ENCODE measurements around the gene GYS2.

GYS2 gene

DNA sequence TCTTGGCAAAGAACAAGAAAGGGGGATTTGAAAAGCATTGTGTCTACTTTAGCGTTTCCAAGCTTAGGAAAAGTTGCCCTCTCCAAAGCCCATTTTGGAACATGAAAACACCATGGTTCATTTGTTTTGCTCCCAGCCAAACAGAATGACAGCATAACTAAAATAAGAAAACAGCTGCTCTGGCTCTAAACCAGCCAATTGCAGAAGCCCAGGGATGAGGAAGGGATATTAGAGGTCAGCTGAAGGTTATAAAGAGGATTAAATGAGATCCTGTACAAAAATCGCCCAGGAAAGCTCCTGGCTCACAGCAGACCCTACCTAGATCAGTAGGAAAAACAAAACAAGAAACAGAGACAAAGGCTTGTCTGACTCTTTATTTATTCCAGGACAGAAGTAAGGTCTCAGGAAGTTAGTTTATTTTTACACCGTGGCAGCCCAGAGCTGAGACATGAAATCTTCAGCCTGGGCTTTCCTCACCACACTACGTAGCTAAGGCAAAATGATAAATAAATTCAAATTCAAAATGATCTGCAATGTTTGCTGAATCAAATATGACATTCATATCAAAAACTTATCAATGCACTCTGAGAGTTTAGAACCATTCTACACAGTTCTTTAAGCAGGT lies 52.7 kb downstream of the GYS2 start:
- no peak for DNase-seq

DNA sequence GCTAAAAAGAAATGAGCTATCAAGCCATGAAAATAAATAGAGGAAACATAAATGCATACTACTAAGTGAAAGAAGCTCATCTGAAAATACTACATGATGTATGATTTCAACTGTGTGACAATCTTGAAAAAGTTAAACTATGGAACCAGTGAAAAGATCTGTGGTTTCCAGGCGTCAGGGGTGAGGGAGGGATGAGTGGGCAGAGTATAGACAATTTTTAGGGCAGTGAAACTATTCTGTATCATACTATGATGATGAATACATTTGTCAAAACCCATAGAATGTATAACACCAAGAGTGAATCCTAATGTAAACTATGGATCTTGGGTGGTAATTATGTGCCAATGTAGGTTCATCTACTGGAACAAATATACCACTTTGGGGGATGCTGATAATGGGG lies 57.2 kb downstream of the GYS2 start:
- DNase-seq, result no peak

DNA sequence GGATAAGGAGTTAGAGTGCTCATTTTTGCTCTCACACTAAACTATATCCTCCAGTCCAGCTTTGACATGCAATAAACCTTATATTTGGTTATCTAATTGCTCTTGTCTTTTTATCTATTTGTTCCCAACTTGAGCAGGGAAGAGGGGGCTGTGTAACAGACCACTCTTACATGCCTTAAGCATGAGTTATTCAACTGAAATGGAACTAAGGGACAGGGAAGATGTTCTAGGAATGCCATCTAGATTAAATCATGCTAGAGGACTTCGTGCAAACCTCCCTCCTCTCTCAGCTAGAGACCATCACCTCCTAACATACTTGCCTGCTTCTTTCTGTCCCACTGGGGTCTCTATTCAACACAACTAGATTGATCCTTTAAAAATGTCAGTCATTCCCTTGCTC lies 57.9 kb downstream of the GYS2 start:
- DNase-seq, result no peak

DNA sequence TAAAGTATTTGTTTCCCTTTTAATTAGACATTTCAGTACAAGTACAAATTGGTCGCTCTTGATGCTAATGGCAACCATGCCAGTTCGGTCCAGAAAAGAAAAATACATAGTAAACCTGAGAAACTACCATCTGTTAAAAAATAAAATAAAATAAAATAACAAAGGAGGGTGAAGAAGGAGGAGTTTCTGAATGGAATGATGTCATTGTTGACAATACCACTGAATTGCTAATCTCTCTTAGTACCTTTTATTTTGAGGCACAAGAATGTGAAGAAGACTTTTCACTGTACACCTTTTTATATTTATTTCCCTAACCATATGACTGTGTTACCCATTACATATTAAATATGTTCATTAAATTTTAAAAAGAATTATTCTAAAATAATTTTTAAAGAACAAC lies 59.1 kb downstream of the GYS2 start:
- no peak for DNase-seq

DNA sequence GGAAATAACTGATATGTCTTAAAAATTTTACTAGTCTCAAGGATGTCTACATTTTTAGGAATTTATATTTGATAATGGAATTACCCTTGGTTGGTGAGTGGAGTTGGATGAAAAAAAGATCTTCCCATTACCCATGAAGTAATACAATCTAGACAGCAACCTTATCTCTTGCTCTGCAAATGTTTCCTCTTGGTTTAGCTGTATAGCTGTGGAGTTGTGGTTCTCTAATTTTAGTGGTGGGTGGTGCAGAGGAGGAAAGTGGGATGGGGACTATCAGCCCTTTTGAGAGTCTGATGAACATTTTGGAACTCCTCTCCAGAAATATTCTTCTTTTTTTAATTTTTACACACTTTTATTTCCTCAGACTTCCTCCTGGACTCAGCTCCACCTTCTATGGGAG lies 61.5 kb downstream of the GYS2 start:
- DNase-seq, result no peak

DNA sequence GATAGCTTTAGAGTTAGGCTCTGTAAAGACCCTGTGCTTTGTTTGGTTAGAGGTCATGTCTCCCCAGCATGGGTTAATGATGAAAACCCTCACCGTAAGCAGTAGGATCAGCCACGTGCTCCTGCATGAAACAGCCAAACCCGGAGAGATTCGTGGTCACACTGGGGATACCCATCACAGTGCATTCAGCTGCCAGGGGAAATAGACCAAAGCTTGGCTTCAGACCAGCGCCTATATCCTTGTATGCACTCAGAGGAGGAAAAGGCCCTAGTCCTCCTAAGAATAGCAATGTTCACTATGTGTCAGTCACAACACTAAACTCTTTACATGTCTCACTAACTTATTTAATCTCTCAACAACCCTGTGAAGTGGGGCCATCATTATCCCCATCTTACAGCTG lies 62.2 kb downstream of the GYS2 start:
- no peak for DNase-seq

DNA sequence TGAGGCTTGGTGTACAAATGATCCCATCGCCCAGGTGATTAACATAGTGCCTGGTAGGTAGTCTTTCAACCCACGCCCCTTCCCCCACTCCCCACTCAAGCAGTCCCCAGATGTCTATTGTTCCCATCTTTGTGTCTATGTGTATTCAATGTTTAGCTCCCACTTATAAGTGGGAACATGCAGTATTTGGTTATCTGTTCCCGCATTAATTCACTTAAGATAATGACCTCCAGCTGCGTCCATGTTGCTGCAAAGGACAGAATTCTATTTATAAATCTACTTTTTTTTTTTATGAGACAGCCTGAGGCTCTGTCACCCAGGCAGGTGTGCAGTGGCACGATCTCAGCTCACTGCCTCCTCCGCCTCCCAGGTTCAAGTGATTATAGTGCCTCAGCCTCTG lies 62.9 kb downstream of the GYS2 start:
- no peak for DNase-seq

DNA sequence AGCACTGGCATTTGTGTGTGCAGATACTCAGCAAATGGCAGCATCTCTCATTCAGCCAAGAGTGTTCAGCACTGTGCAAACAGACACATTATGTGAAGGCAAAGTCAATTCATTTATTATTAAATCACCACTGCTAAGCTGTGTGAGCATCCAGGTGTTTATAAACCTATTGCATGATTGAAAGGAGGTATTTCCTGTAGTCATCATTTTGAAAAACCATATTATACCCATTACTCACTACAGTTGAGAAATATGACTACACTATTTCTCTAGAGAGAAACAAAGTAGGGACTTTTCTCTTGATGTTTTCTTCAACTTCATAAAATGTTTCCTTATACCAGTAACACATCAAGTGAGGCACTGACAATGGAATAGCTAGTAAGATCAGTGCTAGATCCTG lies 64.8 kb downstream of the GYS2 start:
- no peak for DNase-seq

DNA sequence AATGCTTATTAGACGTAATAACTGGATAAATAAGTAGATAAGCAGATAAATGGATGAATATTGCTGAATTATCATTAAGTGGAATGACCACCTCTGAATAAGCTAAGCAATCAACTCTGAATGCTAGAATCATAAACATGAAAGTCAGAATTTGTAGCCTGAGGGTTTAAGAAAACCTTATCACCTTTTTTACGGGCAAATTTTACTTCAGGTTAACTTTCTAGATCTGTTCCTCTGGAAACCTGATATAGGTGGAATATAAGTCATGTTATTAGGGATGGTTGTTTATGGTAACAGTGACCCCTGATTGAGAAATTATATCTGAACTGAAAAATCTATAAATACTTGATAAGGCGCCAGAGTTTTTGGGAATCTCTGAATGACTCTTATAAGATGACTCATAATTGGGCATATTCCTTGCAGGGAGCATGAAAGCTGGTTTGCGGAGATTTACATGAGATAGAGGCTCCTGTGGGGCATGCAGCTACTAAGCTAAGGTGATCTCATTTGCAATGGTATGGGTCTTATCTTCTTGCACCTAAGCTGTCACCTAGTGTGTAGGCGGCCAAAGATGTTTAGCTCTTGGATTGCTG lies 66.5 kb downstream of the GYS2 start:
- DNase-seq, result no peak

DNA sequence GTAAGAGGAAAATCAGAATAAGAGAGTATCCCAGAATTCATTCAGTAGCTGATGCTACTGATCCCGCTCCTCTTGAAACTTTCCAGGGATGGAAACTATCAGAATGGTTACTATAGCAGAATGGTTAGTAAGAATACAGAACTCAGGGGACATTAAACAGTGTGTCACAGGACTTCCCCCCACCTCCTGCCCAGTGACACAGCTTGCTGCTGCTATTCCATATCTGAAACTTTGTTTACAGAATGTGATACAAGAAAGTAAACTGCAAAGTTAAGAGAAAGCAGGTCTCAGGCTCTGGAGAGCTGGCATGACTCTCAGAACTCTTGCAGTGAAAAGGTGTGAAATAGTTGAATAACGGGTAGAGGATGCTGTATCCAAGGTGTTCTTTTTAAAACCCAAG lies 75.2 kb downstream of the GYS2 start:
- DNase-seq, result no peak

DNA sequence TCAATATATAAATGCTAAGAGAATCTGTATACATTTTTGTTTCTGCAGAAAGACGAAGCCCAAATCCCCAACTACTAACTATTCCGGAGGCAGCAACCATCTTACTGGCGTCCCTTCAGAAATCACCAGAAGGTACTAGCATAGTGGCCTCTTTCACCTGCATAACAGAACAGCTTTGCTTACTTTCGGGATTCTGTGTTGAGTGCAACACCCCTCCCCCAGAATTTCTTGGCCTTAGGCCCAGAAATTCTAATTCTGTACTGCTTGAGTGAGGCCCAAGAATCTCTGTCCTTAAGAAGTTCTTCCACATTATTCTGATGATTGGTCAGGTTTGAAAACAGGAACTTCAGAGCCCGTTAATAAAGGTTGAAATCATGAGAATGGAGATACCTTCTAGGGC lies 75.7 kb downstream of the GYS2 start:
- DNase-seq, result no peak

DNA sequence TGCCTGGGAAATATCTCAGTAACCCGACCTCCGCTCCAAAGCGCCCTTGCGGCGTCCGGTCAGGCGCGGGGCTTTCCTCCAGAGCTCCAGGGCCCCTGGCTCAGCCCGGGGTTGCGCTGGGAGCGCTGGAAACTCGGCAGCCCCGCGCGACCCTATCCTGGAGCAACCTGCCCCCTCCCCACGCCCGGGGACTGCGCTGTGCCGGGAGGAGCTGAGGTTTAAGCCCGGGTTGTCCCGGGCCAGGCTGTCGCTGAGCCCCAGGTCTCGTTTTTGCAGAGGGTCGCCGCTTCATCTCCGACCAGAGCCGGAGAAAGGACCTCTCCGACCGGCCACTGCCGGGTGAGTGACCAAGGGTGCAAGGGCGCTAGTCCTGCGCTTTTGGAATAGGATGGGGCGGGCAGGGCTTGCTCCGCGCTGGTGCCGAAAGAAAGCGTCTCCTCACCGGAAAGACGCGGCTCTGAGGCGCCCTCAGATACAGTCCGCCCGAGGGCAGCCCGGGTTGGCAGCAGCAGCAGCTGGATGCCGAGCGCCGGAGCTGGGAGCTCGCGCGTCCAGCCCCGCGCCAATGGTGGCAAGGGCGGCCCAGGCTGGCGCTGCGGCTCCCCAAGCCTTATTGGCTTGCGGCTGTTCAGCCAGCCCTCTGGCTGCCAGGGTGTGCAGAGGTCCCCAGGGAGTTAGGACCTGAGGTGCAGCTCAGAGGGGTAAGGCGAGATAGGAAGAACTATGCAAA lies 77.0 kb downstream of the GYS2 start:
- peak; percentile 83 for DNase-seq

DNA sequence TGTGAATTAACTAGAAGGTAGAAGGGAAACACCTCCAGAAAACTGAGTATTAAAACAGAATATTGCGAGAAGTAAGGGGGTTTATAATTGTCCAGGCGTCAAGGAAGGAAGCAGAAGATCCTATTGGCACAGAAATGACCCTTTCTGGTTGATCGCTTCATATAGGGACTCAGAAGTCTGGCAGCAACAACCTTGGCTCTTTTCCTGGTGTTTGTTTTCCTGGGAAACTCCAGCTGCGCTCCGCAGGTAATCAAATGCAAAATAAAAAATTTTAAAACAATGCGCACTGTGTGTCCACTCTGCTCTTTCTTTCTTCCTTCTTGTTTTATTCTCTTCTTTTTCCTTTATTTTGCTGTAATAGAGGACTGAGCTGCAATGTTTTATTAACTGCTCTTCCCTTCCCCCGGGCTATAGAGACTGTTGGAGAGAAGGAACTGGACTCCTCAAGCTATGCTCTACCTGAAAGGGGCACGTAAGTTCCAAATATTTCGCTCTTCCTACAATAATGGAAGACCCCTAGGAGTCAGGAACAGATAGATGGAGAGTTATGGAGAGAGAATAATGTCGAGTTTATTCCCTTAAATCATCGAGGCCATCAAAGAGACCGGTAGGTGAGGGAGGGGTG lies 77.8 kb downstream of the GYS2 start:
- DNase-seq, result no peak

DNA sequence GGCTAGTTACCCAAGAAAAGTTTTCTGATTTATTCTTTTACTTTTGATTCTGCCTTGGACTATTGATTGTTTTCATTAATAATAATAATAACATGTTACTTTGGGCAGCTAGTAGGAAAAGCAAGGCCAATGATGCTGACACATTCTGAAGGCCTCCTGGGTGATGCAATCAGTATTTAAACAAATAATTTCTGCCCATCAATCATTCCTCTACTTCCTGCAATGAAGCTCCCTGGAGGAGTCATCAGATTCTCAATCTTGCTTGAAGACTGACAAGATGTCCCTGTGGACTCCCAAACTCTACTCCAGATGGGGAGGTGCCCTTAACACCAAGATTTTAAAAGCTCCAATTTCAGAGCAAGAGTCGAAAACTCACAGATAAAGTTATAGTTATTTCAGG lies 78.6 kb downstream of the GYS2 start, which contains the start of gene SPX:
Gene SPX (plus strand): TSS at position 244 of the 400 bp plus-strand sequence. CDS start 177 bp downstream, outside the sequence.
- DNase-seq, result no peak

DNA sequence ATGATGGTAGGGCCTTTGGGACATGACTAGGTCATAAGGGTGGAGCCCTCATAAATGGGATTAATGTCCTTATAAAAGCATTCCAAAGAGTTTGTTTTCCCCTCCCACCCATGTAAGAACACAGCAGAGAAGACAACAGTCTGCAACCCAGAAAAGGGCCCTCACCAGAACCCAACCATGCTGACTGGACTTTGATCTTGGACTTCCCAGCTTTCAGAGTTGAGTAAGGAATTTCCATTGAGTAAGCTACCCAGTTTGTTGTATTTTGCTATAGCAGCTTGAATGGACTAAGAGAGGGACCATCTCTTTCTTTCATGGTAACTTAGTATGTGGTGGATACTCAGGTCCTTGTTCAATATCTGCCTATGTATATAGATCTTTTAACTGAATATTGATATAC lies 81.5 kb downstream of the GYS2 start:
- DNase-seq, result no peak

DNA sequence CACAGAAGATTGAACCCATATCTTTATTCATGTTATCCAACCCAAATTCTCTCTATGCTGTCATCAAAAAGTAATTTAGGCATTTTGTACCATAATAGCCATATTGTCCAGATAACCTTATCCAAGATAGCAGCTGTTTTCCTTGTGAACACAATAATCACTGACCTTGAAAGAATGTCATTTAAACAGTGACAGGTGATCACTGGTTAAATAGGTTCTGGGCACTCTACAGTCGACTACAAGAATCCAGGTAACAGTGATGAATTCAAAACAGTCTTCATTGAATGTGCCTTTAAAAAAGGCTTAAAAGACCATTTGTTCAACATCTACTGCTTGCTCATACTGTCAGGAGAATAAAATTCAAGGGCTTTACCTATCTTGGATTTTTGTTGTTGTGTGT lies 83.1 kb downstream of the GYS2 start:
- no peak for DNase-seq

DNA sequence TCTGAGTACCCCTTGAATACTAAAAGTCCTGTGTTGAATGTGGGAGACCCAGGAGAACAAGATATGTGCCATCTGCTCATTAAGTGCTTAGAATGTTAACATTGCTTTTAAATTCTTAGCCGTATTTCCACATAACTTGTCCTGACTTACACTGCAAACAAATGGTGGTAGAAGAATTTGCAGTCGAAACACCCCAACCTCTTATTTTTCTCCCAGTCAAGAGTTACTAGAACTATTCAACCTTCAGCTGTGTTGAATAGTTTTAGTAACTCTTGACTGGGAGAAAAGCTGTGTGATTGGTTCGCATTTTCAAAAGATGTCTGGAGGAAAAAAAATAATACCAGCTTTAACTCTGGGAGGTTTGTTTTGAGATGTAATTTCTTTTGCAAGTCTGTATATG lies 86.2 kb downstream of the GYS2 start:
- no peak for DNase-seq

DNA sequence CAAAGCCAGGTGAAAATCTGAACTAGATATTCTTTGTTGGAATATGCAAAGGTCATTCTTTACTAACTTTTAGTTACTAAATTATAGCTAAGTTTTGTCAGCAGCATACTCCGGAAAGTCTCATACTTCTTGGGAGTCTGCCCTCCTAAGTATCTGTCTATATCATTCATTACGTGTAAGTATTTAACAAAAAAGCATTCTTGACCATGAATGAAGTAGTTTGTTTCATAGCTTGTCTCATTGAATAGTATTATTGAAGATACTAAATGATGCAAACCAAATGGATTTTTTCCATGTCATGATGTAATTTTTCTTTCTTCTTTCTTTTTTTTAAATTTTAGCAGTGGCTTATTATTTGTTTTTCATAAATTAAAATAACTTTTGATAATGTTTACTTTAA lies 88.4 kb downstream of the GYS2 start:
- no peak for DNase-seq

DNA sequence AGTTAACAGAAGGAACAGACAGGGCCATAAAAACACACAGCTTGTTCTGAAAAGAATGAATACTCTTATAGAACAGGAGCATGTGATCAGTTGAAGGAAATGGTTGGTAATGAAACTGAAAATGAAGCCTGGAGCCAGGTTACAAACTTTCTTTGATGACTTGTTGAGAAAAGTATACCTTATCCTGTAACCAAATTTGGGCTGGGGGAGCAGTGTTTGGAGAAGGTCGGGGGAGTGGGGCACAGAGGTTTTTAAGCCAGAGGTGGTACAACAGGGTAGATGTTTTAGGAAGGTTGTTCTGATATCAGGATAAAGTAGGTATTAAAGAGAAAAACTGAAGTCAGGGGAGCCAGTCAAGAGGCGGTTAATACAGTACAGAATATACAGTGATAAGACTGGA lies 94.9 kb downstream of the GYS2 start:
- no peak for DNase-seq

DNA sequence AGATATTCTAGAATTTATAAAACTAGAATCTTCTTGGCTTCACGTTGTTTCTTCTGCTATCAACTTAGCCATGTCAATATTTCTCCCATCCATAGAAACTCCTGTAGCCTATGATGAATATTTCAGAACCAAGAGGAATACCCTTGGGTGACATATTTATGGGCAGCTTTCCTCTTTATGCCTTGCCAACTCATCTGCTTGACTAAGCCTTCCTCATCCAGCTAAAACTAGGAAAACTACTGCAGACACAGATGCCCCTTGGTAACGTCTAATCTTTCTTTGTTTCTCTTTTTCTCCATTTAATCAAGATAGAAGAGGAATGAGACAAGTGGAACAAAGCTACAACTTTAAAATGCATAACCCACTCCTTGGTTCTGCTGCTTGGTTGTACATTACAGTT lies 96.8 kb downstream of the GYS2 start:
- DNase-seq, result no peak

DNA sequence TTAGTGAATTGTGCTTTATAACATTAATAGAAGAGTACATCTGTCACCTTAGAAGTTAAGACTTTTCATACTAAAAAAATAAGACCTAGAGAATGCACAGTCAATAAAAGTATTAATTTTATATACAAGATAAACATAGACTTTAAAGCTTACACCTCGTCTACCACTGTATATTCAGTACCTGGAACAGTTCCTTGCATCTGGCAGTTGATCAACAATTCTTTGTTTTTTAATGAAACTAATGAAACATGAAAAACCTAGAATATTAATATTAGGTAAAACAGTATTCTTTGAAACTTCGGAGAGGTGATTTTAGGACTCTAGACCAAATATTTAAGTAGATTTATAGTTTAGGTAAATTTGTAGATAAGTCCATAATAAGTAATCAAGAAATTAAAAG lies 98.8 kb downstream of the GYS2 start:
- DNase-seq, result no peak

DNA sequence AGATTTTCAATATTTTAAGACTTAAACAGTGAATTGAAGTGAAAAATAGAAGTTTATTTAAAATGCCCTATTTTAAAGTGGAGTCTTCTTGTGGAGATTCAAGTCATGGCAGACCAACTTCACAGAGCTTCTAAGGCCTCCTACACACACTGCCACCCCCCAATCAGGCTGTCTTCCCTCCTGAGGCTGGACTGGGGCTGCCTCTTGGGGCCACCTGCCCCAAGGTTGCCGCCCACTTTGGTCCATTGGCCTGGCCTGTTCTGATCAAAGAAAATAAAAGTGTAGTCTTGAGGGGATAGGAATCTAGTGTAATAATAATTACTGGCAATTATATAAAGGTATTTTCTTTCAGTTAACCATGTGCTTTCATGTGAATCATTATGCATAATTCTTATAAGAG lies 101.8 kb downstream of the GYS2 start:
- DNase-seq, result no peak

DNA sequence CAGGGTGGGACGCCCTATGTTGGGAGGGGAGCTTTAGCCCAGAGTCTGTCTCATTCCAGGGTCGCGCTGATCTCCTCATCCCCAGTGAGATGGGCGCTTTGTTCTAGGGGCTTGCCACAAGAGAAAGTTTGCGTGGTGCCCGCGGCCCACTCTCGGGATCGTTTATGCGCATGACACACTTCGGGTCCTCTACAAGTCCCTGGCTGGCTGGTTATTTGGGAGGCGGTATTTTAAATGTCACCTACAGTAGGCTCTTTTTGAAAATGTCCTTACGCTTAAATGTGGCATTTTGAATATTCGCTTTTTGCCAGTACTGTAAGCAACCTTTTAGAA lies 102.5 kb downstream of the GYS2 start:
- no peak for DNase-seq

All from activated CD8-positive, alpha-beta memory T cell treated with anti-CD3 and anti-CD28 coated beads, Interleukin-2, amount 50 U/mL, for 48 hours (primary cell).